ENCODE measurements around the gene RTN3.
"Not testable (repeated sequence)": the region's sequence is repeated elsewhere in the genome, so short reads cannot be mapped to it uniquely, and the experiment has no call there.

RTN3 gene, protein sequence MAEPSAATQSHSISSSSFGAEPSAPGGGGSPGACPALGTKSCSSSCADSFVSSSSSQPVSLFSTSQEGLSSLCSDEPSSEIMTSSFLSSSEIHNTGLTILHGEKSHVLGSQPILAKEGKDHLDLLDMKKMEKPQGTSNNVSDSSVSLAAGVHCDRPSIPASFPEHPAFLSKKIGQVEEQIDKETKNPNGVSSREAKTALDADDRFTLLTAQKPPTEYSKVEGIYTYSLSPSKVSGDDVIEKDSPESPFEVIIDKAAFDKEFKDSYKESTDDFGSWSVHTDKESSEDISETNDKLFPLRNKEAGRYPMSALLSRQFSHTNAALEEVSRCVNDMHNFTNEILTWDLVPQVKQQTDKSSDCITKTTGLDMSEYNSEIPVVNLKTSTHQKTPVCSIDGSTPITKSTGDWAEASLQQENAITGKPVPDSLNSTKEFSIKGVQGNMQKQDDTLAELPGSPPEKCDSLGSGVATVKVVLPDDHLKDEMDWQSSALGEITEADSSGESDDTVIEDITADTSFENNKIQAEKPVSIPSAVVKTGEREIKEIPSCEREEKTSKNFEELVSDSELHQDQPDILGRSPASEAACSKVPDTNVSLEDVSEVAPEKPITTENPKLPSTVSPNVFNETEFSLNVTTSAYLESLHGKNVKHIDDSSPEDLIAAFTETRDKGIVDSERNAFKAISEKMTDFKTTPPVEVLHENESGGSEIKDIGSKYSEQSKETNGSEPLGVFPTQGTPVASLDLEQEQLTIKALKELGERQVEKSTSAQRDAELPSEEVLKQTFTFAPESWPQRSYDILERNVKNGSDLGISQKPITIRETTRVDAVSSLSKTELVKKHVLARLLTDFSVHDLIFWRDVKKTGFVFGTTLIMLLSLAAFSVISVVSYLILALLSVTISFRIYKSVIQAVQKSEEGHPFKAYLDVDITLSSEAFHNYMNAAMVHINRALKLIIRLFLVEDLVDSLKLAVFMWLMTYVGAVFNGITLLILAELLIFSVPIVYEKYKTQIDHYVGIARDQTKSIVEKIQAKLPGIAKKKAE

DNA sequence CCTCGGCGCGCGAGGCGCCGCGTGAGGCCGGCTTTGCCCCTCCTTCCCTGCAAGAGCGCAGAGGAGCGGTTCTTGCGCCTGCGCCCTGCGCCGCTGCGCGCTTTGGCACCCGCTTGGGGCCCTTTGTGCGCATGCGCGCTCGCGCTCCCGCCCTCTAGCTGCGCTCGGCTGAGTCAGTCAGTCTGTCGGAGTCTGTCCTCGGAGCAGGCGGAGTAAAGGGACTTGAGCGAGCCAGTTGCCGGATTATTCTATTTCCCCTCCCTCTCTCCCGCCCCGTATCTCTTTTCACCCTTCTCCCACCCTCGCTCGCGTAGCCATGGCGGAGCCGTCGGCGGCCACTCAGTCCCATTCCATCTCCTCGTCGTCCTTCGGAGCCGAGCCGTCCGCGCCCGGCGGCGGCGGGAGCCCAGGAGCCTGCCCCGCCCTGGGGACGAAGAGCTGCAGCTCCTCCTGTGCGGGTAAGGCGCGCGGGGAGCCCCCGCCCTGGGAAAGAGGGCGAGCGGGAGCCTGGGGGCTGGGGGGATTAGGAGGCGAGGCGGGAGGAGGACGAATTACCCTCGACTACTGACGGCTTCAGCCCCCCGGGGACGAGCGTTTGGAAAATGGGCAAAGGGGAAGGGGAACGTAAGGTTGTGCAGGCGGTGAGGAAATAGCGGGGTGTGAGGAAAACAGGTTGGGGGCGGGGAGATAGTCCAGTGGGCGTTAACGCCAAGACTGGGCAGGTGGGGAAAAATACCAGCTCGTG, at the start of gene RTN3:
RTN3 (plus strand) TSS at position 180 of the 745 bp plus-strand sequence; CDS start at position 317, 137 bp downstream.
- no peaks in the 10 kb centered on the region for H3K27me3 ChIP-seq (ENCODE audit: low read length)
- no peaks in the 10 kb centered on the region for H3F3A ChIP-seq (ENCODE audit: insufficient read depth)
- H3K79me2 ChIP-seq (ENCODE audit: insufficient read depth, low read length), result peaks cover 49% of the 10 kb centered on the region
- no peak for TF ChIP-seq EZH2phosphoT487 (conservative IDR thresholded peaks at IDR 0.05; ENCODE audit: low read length)
- no peak for TF ChIP-seq CTCF (IDR thresholded peaks at IDR 0.05; ENCODE audit: insufficient read depth, low read length, poor library complexity, severe bottlenecking)
- H3K9me3 ChIP-seq (ENCODE audit: insufficient read depth, low read length), result no peaks in the 10 kb centered on the region
- peak within 1 kb of the TSS; percentile 90 for H3K9ac ChIP-seq (ENCODE audit: low read length)
- peak within 1 kb of the TSS; percentile 80 for H3K27ac ChIP-seq (ENCODE audit: low read depth, low read length)
- H4K20me1 ChIP-seq (ENCODE audit: low read depth, low read length), result no peaks in the 10 kb centered on the region; the same call in 1 of the 2 replicates
- peak within 1 kb of the TSS; percentile 98 for H2AFZ ChIP-seq (ENCODE audit: low read depth, low read length, severe bottlenecking)
- H3K4me3 ChIP-seq (ENCODE audit: insufficient read depth, low read length, poor library complexity, severe bottlenecking), result peak within 1 kb of the TSS; percentile 80
- no peaks in the 10 kb centered on the region for H3K9me2 ChIP-seq (replicated peaks; ENCODE audit: insufficient read depth, low read length)
- peak within 1 kb of the TSS; percentile 88 for H3K4me2 ChIP-seq (ENCODE audit: low read depth, low read length, poor library complexity, severe bottlenecking)
- no peaks in the 10 kb centered on the region for H3K36me3 ChIP-seq (ENCODE audit: low read length)

DNA sequence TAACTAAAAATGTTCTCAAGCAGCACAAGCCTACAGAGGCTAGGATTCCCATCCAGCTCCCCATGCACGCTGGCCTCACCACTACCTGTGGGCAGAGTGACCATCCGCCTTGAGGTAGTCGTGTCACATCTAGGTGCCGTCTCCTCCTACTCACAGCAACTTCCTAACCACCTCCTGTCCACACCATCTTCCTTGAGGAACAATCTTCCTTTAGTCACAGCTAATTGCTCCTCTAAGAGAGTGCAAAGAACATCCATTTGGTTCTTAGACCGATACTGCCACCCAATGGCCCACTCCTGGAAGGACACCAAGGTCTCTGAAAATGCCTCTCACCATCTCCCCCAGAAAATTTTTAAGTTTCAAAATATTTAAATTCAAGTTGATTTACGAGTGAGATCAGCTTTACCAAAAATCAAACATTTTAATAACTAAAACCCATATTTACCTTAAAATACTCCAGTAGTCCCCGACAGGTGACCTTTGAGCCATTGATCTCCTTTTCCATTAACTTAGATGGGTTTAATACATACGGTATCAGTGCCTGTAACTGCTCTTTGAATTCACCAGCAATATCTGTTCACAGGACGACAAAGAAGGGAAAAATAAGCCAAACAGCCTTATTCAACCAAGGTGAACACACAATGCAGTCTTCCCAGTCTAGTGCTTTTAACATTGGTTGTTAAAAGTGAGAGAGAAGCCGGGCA, 45.4 kb upstream of the RTN3 start:
- H3K36me3 ChIP-seq (ENCODE audit: low read length), result peaks cover 20% of the 10 kb centered on the region; the same call in 1 of the 2 replicates

DNA sequence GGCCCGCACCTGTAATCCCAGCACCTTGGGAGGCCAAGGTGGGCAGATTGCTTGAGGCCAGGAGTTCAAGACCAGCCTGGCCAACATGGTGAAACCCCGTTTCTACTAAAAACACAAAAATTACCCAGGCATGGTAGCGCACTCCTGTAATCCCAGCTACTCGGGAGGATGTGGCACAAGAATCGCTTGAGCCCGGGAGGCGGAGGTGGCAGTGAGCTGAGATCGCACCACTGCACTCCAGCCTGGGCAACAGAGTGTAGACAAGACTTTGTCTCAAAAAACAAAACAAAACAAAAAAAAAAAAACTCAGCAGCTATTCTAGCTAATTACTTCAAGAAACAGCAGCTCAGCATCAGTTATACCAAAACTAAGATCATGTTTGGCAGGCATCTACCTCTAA, 42.9 kb upstream of the RTN3 start:
- H2AFZ ChIP-seq (ENCODE audit: low read depth, low read length, severe bottlenecking); H4K20me1 ChIP-seq (ENCODE audit: low read depth, low read length); H3K9me2 ChIP-seq (replicated peaks; ENCODE audit: insufficient read depth, low read length); H3K9me3 ChIP-seq (ENCODE audit: insufficient read depth, low read length); H3K4me2 ChIP-seq (ENCODE audit: low read depth, low read length, poor library complexity, severe bottlenecking); H3F3A ChIP-seq (ENCODE audit: insufficient read depth); H3K79me2 ChIP-seq (ENCODE audit: insufficient read depth, low read length); H3K27me3 ChIP-seq (ENCODE audit: low read length); H3K4me3 ChIP-seq (ENCODE audit: insufficient read depth, low read length, poor library complexity, severe bottlenecking); H3K27ac ChIP-seq (ENCODE audit: low read depth, low read length); H3K9ac ChIP-seq (ENCODE audit: low read length): not testable (repeated sequence)
- peaks cover 19% of the 10 kb centered on the region; the same call in 1 of the 2 replicates for H3K36me3 ChIP-seq (ENCODE audit: low read length)

More for the DNA sequence above, 45.4 kb upstream of the RTN3 start:
- Histone ChIP-seq H3K9me3 (ENCODE audit: insufficient read depth, low read length) (no peaks in the 10 kb centered on the region), H3K79me2 (ENCODE audit: insufficient read depth, low read length) (no peaks in the 10 kb centered on the region), H2AFZ (ENCODE audit: low read depth, low read length, severe bottlenecking) (no peak overlapping the region), H3K4me3 (ENCODE audit: insufficient read depth, low read length, poor library complexity, severe bottlenecking) (no peak overlapping the region), H3K27ac (ENCODE audit: low read depth, low read length) (no peak overlapping the region), H3F3A (ENCODE audit: insufficient read depth) (no peaks in the 10 kb centered on the region), H4K20me1 (ENCODE audit: low read depth, low read length) (no peaks in the 10 kb centered on the region), H3K9me2 (replicated peaks; ENCODE audit: insufficient read depth, low read length) (no peaks in the 10 kb centered on the region), H3K4me2 (ENCODE audit: low read depth, low read length, poor library complexity, severe bottlenecking) (no peak overlapping the region), H3K9ac (ENCODE audit: low read length) (no peak overlapping the region), H3K27me3 (ENCODE audit: low read length) (no peaks in the 10 kb centered on the region)
- TF ChIP-seq EZH2phosphoT487 (conservative IDR thresholded peaks at IDR 0.05; ENCODE audit: low read length) (no peak), CTCF (IDR thresholded peaks at IDR 0.05; ENCODE audit: insufficient read depth, low read length, poor library complexity, severe bottlenecking) (peak; percentile 68)

All from SU-DHL-6 (cell line).